Fibroblast of villous mesenchyme (primary cell): Measurements from ENCODE around the gene GNG14. TPM values are rescaled to one million over a fixed set of nuclear protein-coding genes. Genes with fewer than 3 reads are reported as not detected.

Source experiments
- DNase-seq: peaks from one replicate; pipeline ENCODE4 v3.0.0-alpha.2; 2010; ENCODE audit warnings: low read depth
- H3K4me3 ChIP-seq: 2 replicates; pipeline ENCODE4 v1.5.1; 2011; ENCODE audit warnings: low read depth, mild to moderate bottlenecking, low read length
- CTCF ChIP-seq: IDR thresholded peaks from 2 replicates; pipeline ENCODE4 v1.5.1; 2012; ENCODE audit warnings: low read depth, mild to moderate bottlenecking, low read length; ENCODE audit not compliant: insufficient read depth
- total RNA-seq: library from RNA; depleted of rRNA; stranded (reverse); fragments of >200 nt; gene quantifications from 2 replicates; pipeline ENCODE4 v1.2.3, GENCODE V29; 2012

The GNG14 gene
- total RNA-seq, 1 donor, result not detected

DNA sequence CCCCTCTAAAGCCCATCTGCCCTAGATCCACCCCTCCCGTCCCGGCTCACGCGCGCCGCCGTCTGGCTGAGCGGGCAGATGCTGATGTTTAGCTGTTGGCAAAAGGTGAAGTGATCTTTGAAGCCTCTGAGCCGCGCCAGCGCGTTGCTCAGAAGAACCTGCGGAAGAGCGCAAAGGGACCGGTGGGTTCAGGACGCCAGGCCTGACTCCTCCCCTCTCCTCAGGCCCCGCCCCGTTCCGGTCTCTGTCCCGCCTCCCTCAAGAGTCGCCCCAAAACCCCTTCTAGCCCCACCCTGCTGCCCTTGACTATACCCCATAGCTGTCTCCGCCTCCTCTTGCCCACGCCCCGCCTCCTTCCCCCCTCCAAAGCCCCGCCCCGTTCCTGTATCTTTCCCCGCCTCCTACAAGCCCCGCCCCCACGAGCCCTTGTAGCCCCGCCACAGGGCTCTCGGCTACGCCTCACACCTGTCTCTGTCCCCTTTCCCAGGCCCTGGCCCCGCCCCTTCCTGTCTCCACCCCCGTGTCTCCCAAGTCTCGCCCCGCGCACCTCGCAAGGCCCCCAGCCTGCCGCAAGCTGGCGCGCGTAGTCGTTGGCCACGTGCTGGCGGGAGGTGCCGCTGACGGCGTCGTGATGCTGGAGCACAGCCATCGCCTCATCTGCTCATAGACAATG lies 30.8 kb upstream of the GNG14 start:
- no peak overlapping the region for H3K4me3 ChIP-seq
- DNase-seq, result no peak
- no peak for TF ChIP-seq CTCF

DNA sequence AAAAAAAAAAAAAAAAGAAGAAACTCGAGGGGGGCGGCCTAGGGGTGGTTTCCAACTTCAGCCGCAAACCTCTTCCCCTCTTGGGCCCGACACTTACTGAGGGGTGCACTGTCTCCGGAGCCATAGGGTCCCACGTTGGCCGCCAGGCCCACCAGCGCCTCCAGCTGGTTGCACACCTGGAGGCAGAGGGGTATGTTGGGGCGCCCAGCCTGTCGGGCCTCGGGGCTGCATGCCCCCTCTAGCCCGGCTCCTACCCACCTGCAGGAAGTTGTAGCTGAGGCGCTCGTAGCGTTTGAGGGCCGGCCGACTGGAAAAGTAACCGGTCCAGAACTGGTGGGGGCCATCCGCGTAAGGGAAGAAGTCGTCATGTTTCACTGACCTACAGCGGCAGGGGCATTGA lies 29.8 kb upstream of the GNG14 start:
- no peak overlapping the region for H3K4me3 ChIP-seq
- no peak for TF ChIP-seq CTCF
- DNase-seq, result no peak

- DNase-seq, result no peak
- H3K4me3 ChIP-seq, result no peak overlapping the region
- TF ChIP-seq CTCF, result no peak
Observed at GRCh38 chr19:12660980-12661379, 26.8 kb upstream of the GNG14 start.

GRCh38 chr19:12664406-12665280 lies 23.2 kb upstream of the GNG14 start:
- no peak overlapping the region for H3K4me3 ChIP-seq
- TF ChIP-seq CTCF, result no peak
- no peak for DNase-seq

- no peak for TF ChIP-seq CTCF
- no peak for DNase-seq
- no peak overlapping the region for H3K4me3 ChIP-seq
Observed at GRCh38 chr19:12665281-12665573, 22.6 kb upstream of the GNG14 start.

GRCh38 chr19:12665671-12666264 lies 22.0 kb upstream of the GNG14 start:
- peak overlapping the region; percentile 80 for H3K4me3 ChIP-seq
- TF ChIP-seq CTCF, result no peak
- no peak for DNase-seq
